HL-60/S4 treated with retinoic acid at 250 ng/mL for 4 days and 3 days (cell line): Measurements from ENCODE around the gene LMBRD1.
"Not testable (repeated sequence)": the region's sequence is repeated elsewhere in the genome, so short reads cannot be mapped to it uniquely, and the experiment has no call there.

Experiments
- in situ Hi-C: fragments of 300-500 bp; cut with MboI; formaldehyde crosslinking; loops from 2 replicates; pipeline ENCODE4 v1.7.0; 2022; ENCODE audit warnings: low sequenced_read_pairs

Gene LMBRD1

DNA sequence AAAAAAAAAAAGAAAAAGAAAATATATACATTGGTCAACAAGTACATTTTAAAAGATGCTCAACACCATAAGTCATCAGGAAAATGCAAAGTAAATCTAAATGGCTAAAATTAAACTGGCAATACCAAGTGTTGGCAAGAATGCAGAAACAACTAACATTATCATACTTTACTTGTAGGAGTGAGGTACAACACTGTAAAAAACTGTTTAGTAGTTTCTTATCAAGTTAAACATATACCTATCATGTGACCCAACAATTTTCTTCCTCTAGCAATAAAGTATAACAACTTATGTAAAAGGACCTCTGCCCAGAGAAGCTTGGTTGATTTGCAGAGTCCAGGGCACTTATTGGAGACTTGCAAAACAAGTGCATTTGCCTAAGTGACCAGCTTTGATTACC lies 40.4 kb downstream of the LMBRD1 start:
- in situ Hi-C loops = no loop called here

DNA sequence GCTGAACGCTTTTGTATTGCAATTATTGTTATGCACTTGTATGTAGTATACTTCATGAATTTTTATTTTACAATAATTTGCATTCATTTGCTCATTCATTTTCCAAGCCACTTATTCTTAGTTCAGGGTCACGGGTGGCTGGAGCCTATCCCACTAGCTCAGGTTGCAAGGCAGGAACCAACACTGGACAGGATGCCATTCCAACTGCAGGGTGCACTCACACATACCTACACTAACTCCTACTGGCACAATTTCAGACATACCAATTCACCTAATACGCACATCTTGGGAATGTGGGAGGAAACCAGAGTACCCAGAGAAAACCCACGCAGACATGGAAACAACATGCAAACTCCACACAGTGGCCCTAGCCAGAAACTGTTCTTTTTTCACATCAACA lies 61.8 kb downstream of the LMBRD1 start:
- in situ Hi-C loops = no loop called here

DNA sequence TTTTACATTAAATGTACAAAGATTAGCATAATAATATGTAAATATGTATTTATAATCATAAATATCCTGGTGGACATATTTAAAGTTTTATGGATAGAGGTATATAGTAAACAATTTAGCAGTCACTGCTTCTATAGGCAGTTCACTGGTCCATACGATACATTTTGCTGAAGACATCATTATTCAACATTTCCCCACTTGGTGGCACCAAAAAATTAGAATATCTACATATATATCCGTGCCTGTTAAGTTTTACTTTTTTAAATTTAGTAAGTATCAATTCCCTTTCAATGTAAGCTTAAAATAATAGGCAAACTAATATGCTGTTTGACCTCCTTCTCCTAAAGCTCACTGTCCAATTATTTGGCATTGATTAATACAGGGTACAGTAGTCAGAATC lies 64.2 kb downstream of the LMBRD1 start:
- in situ Hi-C loops = no loop called here

DNA sequence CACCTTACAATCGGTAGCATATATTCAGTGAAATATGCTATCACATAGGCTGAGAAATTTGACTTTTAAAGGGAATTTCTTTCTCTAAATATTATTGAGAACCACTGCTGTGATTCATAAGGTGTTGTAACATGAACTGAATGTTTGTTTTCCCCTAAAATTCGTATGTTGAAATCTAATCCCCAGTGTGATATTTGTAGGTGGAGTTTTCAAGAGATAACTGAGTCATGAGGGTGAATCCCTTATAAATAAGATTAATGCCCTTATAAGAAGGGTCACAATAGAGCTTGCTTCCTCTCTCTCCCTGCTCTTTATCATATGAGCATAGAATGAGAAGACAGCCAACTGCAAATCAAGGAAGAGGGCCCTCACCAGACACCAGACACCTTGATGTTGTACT lies 64.8 kb downstream of the LMBRD1 start:
- in situ Hi-C loops = no loop called here

DNA sequence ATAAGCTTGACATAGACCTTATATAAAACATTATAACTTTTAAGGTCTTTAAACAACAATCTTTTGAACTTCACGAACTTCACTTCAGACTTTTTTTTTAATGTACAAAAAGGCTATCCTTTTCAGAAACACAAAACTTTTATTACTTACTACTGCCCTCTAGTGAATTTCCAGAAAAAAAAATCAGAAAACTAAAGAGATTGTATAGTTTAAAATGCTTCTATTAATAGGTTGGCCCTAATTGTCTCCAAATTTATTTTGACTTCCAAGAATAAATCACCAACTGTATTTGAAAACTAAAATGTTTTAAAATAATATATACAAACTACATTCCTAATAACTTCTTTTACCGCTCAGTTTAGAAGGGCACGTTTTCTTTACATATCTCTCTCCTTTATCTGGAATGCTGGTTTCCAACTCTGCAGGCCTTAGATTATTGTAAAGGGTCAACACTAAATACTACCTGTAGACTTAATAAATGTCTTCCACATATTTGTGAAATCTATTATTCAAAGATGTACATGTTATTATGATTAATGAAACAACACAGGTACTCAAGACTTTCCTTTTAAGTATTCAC lies 66.8 kb downstream of the LMBRD1 start:
- in situ Hi-C loops = no loop called here

DNA sequence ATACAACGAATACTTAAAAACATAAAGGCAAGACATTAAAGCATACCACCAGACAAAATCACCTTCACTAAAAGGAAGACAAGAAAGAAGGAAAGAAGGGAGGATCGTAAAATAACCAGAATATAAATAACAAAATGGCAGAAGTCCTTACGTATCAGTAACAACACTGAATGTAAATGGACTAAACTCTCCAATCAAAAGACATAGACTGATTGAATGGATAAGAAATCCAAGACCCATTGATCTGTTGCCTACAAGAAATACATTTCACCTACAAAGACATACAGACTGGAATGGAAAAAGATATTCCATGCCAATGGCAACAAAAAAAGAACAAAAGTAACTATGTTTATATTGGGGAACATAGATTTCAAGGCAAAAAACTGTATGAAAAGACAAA lies 74.1 kb downstream of the LMBRD1 start:
- in situ Hi-C loops = no loop called here

DNA sequence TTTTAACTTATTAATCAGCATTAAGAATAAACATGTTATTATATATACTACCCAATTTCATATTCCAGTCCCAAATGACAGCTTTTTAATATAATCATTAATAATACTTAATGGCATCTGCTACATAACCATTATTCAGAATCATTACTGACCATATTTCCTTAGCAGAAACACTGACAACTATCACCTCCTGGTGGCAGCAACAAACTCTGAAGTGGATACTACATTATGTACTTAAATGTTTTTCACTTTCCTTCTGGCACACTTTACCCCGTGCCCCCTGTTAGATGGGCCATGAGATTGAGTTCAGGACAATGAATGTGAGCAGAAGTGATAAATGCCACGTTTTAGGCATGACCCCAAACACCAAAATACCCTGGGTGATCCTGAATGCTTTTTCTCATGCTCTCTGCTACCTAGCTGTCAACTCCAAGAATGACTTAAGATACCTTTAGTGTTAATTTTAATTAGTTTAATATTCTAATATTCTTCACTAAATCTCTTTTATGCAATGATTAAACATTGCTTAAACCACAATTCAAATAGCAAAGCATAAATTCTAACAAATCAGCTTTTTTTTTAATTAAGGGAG lies 77.1 kb downstream of the LMBRD1 start:
- in situ Hi-C loops = no loop called here

DNA sequence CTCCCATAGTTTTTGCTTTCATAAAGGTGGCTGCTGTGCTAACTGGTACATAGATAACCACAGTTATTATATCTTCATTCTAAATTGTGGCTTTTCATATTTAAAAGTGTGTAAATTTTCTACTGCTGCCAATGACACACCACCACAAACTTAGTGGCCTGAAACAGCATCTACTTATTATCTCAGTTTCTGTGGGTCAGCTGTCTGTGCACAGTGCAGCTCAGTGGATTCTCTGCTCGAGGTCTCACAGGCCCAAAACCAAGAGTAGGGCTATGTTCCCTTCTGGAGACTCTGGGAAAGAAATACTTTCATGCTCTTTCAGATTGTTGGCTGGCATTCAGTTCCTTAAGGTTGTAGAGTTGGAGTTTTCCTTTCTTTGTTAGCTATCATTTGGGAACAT lies 90.1 kb downstream of the LMBRD1 start:
- in situ Hi-C loops = no loop called here

DNA sequence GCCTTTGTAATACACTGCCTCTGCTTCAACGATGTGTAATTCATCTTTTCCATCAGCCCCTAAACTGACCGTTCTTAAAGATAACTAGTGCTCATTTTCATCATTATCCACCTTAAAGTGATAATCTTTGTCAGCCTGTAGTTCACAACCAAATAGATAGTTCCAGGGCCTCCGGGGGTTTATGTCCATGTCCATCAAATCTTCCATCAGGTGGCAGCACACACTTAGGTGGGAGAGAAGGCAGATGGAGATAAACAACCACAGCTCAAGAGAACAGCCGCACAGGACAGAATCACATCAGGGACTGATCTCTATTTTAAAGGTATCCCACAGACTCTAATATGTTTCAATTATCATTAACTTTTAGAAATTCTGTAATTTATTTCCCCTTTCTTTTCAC lies 90.9 kb downstream of the LMBRD1 start:
- in situ Hi-C loops = no loop called here

DNA sequence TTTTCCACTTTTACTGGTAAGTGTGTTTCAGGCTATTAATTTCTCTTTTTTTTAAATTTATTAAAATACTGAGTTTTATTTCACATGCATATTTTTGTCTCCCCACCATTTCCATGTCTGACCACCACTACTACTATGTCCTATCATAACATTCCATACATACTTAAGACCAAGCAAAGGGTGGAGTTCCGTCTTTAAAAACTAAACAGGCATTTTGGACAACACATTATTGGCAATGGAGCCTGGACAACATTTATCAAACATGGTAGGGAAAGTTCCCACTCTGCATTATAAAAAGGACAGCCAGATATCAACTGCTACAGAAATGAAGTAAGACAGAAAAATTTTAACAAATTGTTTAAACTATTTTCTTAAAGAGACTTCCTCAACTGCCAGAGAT lies 91.9 kb downstream of the LMBRD1 start:
- in situ Hi-C loops = no loop called here

DNA sequence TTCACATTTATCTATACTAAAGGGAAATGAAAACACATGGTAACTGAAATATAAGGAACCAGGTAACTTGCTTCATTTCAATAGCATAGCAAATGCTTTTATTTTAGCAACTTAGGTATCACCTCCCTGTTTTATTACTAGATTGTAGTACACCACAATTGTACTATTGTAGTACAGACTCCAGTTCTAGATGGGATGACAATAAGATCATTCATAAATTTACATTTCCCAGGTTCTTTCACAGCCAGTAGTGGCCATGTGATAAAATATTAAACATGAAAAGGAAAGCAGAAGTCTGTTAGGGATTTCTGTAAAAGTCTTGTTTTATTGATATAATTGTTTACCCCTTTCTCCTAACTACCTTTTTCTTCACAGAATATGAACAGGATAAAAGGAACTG lies 97.2 kb downstream of the LMBRD1 start:
- in situ Hi-C loops = no loop called here

DNA sequence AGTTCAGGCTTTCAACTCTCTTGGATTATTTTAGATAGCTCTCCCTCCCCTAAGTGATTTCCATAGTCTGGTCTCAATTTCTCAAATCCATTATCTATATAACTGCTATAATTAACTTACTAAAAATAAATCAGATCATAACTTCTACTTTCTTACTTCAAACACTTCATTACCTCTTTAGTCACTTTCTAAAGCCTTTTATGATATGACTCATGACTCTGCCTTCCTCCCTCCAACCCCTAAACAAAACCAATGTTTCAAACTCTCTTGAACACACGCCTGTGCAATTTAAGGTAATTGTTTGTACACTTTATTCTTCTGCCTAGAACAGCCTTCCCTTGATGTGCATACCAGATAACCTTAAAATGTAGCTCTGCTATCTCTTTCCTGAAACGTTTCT lies 100.5 kb downstream of the LMBRD1 start:
- in situ Hi-C loops = no loop called here

DNA sequence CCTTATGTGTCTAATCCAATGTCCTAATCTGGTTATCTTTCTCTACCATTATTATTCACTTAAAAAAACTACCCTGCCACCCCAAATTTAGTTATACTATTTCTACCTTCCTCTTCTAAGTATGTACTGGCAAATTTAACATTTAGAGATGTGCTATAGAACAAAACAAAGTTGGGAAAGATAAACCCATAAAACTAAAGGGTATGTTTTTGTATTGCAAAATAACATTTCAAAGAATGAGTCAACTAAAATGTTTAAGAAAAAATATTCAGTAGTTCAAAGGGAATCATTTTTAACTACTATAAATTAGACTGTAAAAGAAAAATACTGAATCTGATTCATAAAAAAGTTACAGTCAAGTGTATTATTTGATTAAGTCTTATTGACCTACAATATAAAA lies 103.0 kb downstream of the LMBRD1 start:
- in situ Hi-C loops = no loop called here

DNA sequence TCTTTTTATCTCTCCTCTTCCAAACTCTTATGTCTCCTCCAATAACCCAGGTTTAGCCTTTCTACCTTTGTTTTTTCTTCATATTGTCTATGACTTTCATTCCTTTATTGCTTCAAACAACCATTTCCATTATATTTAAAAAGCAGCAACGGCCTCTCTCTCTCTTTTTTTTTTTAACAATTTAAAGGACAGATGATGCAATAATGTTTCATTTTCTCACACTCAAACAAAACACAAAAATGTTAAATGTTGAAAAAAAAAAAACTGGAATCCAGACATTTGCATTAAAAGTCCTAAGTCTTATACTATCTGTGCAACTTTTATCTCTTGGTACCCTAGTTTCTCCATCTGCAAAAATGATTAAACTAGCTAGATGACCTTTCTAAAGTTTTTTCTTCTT lies 105.8 kb downstream of the LMBRD1 start:
- in situ Hi-C loops = no loop called here

DNA sequence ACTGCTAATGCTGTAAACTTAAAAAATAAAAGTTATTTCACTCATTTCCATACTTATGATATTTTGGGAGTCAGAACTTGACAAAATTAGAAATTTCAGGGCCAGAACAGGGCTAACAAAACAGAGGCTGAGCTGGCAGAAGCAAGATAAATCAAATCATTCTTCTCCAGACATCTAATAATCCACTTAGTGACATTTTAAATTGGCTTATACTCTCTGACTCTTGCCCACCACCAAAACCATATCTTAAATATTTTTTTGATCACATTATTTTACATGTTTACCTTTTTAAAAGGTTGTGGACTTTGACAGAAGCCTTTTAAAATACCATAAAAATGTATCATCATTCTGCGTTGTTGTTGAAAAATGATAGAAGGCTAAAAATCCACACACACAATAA lies 116.5 kb downstream of the LMBRD1 start:
- in situ Hi-C loops = no loop called here

DNA sequence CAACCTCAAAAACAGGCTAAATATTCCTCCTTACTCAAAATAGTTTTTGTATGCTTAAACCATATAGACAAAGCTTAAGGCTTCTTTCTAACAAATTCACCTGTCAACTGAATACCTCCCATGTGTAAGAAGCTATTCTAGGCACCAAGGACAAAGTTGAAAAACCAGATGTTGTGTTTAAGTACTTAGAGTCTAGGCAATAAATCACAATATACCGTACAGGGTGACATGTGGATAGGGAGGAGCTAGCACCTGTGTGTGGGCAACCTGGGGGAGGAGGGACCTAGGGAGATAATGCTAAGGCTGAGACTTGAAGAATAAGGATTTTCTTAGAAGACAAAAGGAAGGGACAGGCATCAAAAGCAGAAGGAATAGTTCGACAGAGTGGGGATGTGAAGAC lies 123.5 kb downstream of the LMBRD1 start:
- in situ Hi-C loops = no loop called here

DNA sequence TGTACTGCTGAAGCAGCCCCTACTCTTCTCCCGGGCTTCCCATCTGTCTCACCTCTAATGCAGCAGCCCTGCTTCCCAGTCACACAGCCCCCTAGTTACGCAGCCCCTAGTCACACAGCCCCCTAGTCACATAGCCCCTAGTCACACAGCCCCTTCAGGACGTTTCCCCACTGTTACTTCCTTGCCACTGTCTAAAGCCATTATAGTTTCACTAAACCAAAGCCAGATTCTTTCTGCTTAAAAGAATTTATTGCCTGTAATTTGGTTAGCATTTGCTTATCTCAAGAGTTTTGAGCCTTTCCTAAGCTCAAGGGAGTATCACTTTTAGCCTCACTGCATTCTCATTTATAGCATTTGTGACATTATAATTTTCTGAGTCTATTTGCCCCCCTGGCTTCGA lies 127.9 kb downstream of the LMBRD1 start:
- in situ Hi-C loops = no loop called here

DNA sequence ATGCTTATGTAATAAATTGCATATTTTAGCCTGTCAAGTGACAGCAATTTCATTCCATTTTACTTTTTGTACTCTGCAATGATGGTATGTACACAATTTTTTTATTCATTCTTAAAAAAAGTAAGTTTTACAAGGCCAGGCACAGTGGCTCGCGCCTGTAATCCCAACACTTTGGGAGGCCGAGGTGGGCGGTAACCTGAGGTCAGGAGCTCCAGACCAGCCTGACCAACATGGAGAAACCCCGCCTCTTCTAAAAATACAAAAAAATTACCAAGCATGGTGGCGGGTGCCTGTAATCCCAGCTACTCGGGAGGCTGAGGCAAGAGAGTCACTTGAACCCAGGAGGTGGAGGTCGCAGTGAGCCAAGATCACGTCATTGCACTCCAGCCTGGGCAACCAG lies 130.0 kb downstream of the LMBRD1 start:
- in situ Hi-C loops = not testable (repeated sequence)

DNA sequence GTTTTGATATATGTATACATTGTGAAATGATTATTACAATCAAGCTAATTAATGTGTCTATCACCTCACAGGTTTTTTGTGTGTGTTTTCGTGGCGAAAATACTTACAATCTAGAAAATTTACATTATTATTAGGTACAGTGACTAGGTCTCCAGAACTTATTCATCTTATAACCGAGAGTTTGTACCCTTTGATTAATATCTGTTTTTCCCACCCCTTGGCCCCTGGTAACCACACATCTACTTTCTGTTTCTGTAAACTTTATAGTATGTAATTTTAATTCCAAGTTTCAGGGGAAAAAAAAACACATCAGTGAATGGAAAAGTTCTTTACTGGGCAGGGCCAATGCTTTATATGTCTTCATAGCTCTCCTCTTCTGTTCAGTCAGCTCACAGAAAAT lies 131.4 kb downstream of the LMBRD1 start:
- in situ Hi-C loops = no loop called here

DNA sequence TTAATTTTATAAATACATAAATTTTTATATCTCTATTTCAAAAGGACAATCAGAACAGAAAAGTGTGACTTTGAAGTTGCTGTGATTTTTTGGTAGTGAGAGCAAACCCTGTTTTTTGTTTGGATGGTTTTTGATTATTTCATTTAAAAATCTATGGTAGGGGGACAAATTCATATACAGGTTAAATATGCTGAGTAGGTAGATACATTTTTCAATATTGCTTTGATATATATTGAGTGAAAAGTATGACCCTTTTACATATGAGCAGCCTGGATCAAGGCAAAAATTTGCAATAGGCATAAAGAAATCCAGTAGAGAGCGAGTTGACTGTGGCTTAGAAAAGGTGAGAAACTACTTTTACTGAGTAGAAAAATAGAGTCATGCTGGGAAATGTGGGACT lies 132.3 kb downstream of the LMBRD1 start:
- in situ Hi-C loops = no loop called here

DNA sequence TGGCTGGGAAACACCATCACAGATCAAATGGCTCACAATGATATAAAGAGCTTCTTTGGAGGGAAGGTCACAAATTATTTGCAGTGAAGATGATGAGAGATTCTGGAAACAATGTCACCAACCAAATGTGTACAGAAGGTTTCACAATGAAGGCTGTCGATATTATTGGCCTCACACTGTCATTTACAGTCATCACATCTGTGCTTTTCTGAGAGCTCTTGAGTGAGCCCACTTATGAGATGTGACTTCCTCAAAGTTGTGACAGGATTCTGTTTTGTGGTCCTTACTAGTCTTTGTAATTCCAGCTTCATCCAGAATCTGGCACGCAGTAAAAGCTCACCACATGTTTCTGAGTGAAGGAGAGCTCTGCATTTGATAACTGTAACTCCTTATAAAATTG lies 133.6 kb downstream of the LMBRD1 start:
- in situ Hi-C loops = no loop called here

DNA sequence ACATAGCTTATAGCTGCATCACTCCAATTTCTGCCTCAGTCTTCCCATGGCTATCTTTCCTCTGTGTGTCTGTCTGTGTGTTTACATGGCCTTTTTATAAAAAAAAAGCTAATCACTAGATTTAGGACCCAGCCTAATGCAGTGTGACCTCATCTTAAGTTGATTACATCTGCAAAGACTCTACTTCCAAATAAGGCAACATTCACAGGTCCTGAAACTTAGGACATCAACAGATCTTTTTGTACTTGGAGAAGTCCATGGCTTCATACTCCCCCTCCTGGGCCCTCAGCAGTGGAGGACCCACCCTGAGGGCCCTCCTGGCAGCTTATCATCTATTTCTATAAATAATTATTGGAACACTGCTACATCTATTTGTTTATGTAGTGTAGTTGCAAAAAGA lies 146.1 kb downstream of the LMBRD1 start:
- in situ Hi-C loops = no loop called here

DNA sequence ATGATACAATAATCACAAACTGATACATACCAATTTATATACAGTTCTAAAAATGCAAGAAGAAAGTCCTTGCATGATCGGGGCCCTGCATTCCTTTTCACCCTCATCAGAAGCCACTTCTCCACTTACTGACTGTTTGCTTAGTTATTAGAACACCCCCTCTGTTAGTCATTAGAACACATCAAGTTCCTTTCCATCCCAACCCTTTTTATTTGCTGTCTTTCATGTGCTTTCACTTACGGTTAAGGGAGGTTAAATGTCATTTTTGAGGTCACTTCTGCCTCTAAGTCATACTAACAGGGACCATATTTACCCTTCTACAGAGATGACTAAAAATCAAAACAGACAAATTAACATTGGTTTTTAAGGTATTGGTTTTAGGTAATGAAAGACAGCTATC lies 149.1 kb downstream of the LMBRD1 start:
- in situ Hi-C loops = no loop called here
